ENCODE measurements around the gene ALLC. TPM values are rescaled to one million over a fixed set of nuclear protein-coding genes. Genes with fewer than 3 reads are reported as not detected.

ALLC gene
- total and polyA plus RNA-seq, 2 experiments from 2014 or later: not detected

- no peaks in the 10 kb centered on the region for H3K4me1 ChIP-seq (ENCODE audit: insufficient read depth)
- Mint-ChIP-seq H3K27me3 (ENCODE audit: insufficient read depth, low read depth, poor library complexity) (no peaks in the 10 kb centered on the region), H3K27ac (no peak overlapping the region), H3K36me3 (ENCODE audit: low read depth) (peaks cover 8% of the 10 kb centered on the region; the same call in 2 of the 3 replicates), H3K9me3 (peaks cover 71% of the 10 kb centered on the region), H3K4me3 (no peak overlapping the region), H3K4me1 (no peaks in the 10 kb centered on the region)
- H3F3A ChIP-seq (replicated peaks; ENCODE audit: low read depth): no peaks in the 10 kb centered on the region
- no peak overlapping the region for H3K4me3 ChIP-seq
- no peaks in the 10 kb centered on the region for H3K27me3 ChIP-seq (ENCODE audit: insufficient read depth)
- no peaks in the 10 kb centered on the region for H3K79me2 ChIP-seq (replicated peaks; ENCODE audit: insufficient read depth)
- 0 out of 2 replicates have a peak, but pooled peaks cover 3% of the 10 kb centered on the region for H3K9me2 ChIP-seq (ENCODE audit: insufficient read depth)
- H4K20me1 ChIP-seq (replicated peaks; ENCODE audit: insufficient read depth): no peaks in the 10 kb centered on the region
- no peak overlapping the region for H3K27ac ChIP-seq (ENCODE audit: low read depth)
- TF ChIP-seq EZH2phosphoT487 (IDR thresholded peaks at IDR 0.05; ENCODE audit: unreplicated experiment): no peak
- TF ChIP-seq JUNB (IDR thresholded peaks at IDR 0.05; ENCODE audit: unreplicated experiment): no peak
- no peak for TF ChIP-seq CTCF (conservative IDR thresholded peaks at IDR 0.05; ENCODE audit: low read depth in 2 of 2)
- TF ChIP-seq ZNF114 (CRISPR knock-in tag; IDR thresholded peaks at IDR 0.05): no peak
- TF ChIP-seq CREB1 (CRISPR knock-in tag; IDR thresholded peaks at IDR 0.05; ENCODE audit: low read depth): no peak
- no peak for TF ChIP-seq ZNF331 (CRISPR knock-in tag; IDR thresholded peaks at IDR 0.05; ENCODE audit: low read depth)
- no peak for TF ChIP-seq REST (IDR thresholded peaks at IDR 0.05; ENCODE audit: unreplicated experiment)
- no peak for TF ChIP-seq EZH2 (IDR thresholded peaks at IDR 0.05; ENCODE audit: low read depth, unreplicated experiment)
- no peak for TF ChIP-seq ETS1 (IDR thresholded peaks at IDR 0.05)
- TF ChIP-seq STAT1 (IDR thresholded peaks at IDR 0.05; ENCODE audit: unreplicated experiment): no peak
- TF ChIP-seq ZNF462 (CRISPR knock-in tag; IDR thresholded peaks at IDR 0.05): no peak
- ATAC-seq (no peak), DNase-seq (ENCODE audit: low spot score) (no peak)
- no peak overlapping the region for H2AFZ ChIP-seq
- no peak overlapping the region for H3K4me2 ChIP-seq
- H3K36me3 ChIP-seq (ENCODE audit: insufficient read depth): no peaks in the 10 kb centered on the region
Measured at GRCh38 chr2:3689998-3690748, 32.2 kb downstream of the ALLC start.

All from GM23338 (cell line).